ENCODE results near the gene RNF225.
"Not testable (repeated sequence)": the region's sequence is repeated elsewhere in the genome, so short reads cannot be mapped to it uniquely, and the experiment has no call there.

The RNF225 gene

DNA sequence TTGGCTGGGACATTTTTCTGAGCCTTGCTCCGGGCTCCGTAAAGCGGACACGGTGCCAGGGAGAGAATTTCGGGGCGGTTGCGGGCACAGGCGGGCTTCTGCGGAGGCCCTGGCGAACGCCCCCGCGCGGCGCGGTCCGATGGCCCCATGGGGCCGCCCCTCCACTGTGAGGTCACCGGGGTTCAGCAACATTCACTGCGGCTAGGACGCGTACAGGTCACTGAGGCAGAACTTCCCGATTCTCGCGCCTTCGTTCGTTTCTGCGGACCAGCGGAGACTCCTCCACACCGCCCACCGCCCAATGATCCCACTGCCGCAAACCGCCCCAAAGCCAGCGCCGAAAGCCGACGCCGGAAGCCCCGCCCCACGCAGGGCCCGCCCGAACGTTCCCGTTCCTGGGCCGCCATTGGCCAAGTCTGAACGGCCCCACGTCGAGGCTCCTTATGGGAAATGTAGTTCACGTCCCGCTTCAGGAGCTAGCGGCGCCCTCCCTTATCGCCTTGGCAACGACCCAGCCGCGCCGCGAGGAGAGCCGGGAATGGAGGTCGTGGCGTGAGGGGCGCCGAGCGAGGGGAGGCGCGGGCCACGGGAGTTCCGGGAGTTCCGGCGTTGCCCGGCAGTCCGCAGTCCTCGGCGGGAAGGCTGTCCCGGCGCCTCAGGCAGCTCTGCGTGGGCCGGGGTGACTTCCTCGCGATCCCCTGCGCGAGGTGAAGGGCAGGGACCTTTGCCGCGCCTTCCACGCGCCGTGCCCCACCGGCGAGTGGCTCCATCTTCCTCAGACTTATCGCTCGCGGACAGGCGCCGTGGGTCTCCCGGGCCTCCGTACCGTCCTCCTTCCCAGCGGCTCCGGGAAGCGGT lies 12.9 kb downstream of the RNF225 start, which contains the start of gene ZNF584:
Gene ZNF584, plus strand, starts transcription at position 498 of the 858 bp plus-strand sequence. CDS start 499 bp downstream, outside the sequence.
- peak; percentile 97 for DNase-seq (ENCODE audit: low spot score)

DNA sequence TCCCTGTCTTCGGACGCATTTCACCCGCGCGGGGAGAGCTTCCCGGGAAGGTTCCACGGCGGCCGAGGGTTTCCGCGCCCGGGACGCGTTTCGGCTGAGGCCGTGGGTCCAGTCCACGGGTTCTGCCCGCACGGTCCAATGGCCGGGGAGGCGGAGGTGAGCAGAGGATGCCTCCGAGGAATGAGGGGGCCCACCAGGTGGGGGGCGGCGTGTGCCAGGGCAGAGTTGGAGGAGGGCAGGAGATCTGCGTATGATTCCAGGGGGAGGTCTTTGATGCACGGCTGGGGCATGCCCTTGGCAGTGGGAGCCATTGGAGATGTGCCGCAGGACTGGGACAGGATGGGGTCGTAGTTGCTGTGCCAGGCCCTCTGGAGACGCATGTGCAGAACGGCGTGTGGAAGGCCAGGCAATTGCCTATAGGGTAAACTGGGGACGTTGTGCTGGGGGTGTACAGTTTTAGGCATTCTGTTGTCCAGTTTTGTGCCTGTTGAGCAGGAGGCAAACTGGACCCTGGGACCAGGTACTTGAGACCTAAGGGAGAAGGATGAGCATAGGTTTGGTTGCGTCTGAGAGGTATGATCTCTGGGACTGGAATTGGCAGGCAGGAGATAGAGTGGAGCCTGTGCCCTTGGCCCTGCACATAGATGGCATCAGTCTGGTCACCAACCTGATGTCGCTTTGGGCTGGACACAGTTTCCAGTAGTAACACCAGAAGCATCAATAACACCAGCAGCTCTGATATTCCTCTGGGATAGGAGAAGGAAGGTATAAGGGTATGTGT lies 13.7 kb downstream of the RNF225 start:
- no peak for DNase-seq (ENCODE audit: low spot score)

DNA sequence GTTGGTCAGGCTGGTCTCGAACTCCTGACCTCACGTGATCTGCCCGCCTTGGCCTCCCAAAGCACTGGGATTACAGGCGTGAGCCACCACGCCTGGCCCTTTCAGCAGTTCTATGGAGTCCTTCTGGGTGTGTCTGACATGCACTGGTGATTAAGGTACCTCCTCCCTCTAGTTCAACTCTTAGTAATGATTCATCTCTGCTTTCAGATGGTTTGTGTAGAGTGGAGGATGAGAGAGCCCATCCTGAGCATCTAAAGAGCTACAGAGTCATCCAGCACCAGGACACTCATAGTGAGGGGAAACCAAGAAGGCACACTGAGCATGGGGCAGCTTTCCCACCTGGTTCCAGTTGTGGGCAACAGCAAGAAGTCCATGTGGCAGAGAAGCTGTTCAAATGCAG lies 21.1 kb downstream of the RNF225 start:
- no peak for DNase-seq (ENCODE audit: low spot score)

DNA sequence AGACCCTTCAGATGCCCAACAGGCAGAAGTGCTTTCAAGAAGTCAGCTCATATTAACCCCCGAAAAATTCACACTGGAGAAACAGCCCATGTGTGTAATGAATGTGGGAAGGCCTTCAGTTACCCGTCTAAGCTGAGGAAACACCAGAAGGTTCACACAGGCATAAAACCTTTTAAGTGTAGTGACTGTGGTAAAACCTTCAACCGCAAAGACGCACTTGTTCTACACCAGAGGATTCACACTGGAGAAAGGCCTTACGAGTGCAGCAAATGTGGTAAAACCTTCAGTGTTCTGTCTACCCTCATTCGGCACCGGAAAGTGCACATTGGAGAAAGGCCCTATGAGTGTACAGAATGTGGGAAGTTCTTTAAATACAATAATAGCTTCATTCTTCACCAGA lies 21.6 kb downstream of the RNF225 start:
- no peak for DNase-seq (ENCODE audit: low spot score)

DNA sequence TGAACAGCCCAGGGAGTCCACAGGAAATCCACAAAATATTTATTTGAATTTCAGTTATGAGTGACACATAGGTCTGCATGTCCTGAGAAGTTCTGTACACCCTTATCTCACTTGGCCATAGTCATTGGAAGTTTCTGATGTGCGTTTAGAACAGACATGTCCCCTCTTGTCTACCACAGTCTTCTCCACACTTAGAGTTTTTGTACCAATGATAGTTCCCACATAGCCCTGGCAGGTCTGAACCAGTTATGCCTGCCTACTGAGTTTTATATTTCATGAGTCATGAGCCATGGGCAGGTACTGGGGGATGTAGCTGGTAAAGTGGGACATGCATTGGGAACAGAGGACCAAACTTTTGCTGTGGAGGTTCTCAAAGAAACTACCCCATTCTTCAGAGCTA lies 33.2 kb downstream of the RNF225 start:
- DNase-seq (ENCODE audit: low spot score) = no peak

DNA sequence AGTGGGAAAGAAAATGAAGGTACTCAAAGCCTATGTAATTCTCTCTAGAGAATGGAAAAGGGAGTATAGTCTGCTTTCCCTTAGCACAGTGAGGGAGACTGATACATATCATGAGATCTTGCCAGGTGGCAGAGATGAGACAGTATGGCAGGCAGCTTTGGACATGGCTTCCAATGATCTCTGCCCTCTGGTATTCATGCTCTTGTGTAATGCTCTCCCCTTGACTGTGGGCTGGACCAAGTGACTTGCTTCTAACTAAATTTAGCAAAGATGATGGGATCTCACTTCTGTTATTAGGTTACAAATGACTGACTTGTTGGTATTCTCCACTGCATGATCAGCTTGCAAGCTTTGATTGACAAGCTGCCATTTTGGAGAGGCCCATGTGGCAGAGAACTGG lies 34.3 kb downstream of the RNF225 start:
- DNase-seq (ENCODE audit: low spot score) = no peak

DNA sequence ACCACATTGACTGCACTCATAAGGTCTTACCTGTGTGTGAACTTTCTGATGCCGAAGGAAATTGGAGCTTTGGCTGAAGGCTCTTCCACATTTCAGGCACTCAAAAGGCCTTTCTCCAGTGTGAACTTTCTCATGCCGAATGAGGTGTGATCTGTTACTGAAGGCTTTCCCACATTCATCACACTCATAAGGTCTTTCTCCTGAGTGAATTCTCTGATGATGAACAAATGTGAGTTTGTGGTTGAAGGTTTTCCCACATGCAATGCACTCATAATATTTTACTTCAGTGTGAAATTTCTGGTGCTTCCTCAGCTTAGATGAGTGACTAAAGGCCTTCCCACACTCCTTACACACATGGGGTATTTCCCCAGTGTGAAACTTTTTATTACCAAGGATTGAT lies 38.8 kb downstream of the RNF225 start:
- DNase-seq (ENCODE audit: low spot score) = no peak

DNA sequence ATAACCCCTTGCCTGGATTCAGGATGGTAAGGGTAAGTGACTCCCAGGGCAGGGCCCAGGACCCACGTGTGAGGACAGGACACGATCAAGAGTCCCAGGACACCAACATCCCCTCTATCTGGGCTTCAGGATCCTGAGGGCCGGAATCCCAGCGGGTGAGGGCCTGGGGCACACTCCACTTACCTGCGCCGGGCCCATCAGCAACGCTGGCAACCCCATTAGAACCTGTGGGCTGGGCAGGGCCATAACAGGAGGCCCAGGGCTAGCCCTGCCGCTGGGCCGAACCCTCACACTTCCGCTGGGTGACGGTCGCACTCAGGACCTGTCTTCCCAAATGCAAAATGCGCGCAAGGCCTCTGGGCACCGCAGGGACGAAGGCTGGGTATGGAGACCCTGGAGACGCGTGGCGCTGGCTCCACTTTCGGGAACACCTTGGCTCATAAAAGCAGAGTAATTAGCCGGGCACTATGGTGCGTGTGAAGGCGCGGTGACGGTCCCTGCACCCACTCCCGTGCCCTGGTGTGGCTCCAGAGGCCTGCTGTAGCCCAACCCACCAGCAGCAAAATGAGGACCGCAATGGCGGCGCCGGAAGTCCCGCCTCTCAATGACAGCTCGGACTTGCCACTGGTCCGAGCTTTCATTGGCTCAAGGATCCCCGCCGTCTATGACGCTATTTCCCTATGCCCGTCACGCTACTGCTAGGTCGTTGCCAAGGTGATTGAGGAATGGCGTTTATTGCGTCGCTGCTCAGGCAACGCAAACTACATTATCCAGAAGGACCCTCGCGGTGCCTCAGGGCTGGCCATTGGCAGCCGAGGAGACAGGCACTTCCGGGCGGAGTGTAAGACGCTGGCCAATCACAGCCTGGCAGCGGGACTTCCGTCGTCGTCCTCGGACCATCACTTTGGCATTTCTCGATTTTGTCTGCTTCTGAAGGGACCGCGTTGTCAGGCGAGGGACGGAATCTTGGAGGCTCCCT lies 44.4 kb downstream of the RNF225 start, which contains the start of gene ZNF132:
Gene ZNF132, minus strand, starts transcription at position 578 of the 979 bp plus-strand sequence. Its CDS starts 332 bp downstream, at position 246.
- peak; percentile 100 for DNase-seq (ENCODE audit: low spot score)

DNA sequence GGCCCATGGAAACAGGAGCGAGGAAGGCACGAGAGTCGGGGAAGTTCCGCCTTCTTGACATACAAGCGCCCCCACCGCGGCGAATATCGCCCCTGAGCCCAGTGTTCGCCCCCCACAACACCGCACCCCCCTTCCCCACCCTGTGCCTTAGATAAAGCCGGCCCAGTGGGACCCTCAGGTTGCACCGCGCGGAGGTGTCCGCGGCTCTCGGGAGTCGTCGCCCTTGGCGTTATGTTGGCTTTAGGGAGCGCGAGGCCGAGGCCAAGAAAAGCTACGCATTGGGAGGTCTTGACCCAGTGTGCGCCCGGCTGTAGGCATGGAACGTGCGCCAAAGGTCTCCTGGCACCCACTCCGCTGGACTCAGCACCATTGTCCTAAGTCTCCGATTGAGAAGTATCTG lies 45.1 kb downstream of the RNF225 start:
- DNase-seq (ENCODE audit: low spot score) = no peak

DNA sequence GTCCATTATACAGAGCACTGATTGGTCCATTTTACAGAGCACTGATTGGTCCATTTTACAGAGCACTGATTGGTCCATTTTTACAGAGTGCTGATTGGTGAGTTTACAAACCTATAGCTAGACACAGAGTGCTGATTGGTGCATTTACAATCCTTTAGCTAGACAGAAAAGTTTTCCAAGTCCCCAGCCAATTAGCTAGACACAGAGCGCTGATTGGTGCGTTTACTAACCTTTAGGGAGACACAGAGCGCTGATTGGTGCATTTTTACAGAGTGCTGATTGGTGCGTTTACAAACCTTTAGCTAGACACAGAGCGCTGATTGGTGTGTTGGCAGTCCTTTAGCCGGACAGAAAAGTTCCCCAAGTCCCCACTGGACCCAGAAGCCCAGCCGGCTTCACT lies 47.5 kb downstream of the RNF225 start:
- not testable (repeated sequence) for DNase-seq (ENCODE audit: low spot score)

All from putamen (tissue), 1 donor.